ENCODE results near the gene NFIX. TPM values are rescaled to one million over a fixed set of nuclear protein-coding genes. Genes with fewer than 3 reads are reported as not detected.

The NFIX gene
- total and polyA plus RNA-seq, 2 experiments from 2014 or later = 0.06 to 0.14 TPM

GRCh38 chr19:12959481-12959880 is 35.8 kb upstream of the NFIX start:
- H3K79me2 ChIP-seq (replicated peaks; ENCODE audit: insufficient read depth) = peaks cover 30% of the 10 kb centered on the region
- Mint-ChIP-seq H3K4me3 (no peak overlapping the region), H3K4me1 (peaks cover 15% of the 10 kb centered on the region), H3K27ac (no peak overlapping the region), H3K36me3 (ENCODE audit: low read depth) (peaks cover 14% of the 10 kb centered on the region), H3K9me3 (no peaks in the 10 kb centered on the region; the same call in 2 of the 3 replicates), H3K27me3 (ENCODE audit: insufficient read depth, low read depth, poor library complexity) (peaks cover 11% of the 10 kb centered on the region)
- no peaks in the 10 kb centered on the region for H3K9me2 ChIP-seq (ENCODE audit: insufficient read depth)
- no peak overlapping the region for H3K27ac ChIP-seq (ENCODE audit: low read depth)
- no peaks in the 10 kb centered on the region for H3K27me3 ChIP-seq (ENCODE audit: insufficient read depth)
- ATAC-seq = no peak
- H3F3A ChIP-seq (replicated peaks; ENCODE audit: low read depth) = peaks cover 17% of the 10 kb centered on the region
- TF ChIP-seq NANOG (IDR thresholded peaks at IDR 0.05; ENCODE audit: borderline replicate concordance) (no peak), STAT1 (IDR thresholded peaks at IDR 0.05; ENCODE audit: unreplicated experiment) (no peak), CTCF (conservative IDR thresholded peaks at IDR 0.05; ENCODE audit: low read depth in 2 of 2) (no peak), ETS1 (IDR thresholded peaks at IDR 0.05) (no peak), ZNF114 (CRISPR knock-in tag; IDR thresholded peaks at IDR 0.05) (no peak), ZNF331 (CRISPR knock-in tag; IDR thresholded peaks at IDR 0.05; ENCODE audit: low read depth) (no peak), REST (IDR thresholded peaks at IDR 0.05; ENCODE audit: unreplicated experiment) (no peak), CREB1 (CRISPR knock-in tag; IDR thresholded peaks at IDR 0.05; ENCODE audit: low read depth) (no peak), JUNB (IDR thresholded peaks at IDR 0.05; ENCODE audit: unreplicated experiment) (no peak), EZH2phosphoT487 (IDR thresholded peaks at IDR 0.05; ENCODE audit: unreplicated experiment) (no peak), EZH2 (IDR thresholded peaks at IDR 0.05; ENCODE audit: low read depth, unreplicated experiment) (no peak), ZNF462 (CRISPR knock-in tag; IDR thresholded peaks at IDR 0.05) (no peak), POLR2AphosphoS5 (IDR thresholded peaks at IDR 0.05; ENCODE audit: low read depth) (no peak)
- no peak overlapping the region for H2AFZ ChIP-seq
- no peak for DNase-seq (ENCODE audit: low spot score)
- H3K4me1 ChIP-seq (ENCODE audit: insufficient read depth) = peaks cover 11% of the 10 kb centered on the region; the same call in 1 of the 2 replicates
- peaks cover 12% of the 10 kb centered on the region; the same call in 1 of the 2 replicates for H4K20me1 ChIP-seq (replicated peaks; ENCODE audit: insufficient read depth)
- peaks cover 5% of the 10 kb centered on the region; the same call in 1 of the 2 replicates for H3K36me3 ChIP-seq (ENCODE audit: insufficient read depth)
- H3K4me3 ChIP-seq = no peak overlapping the region
- H3K4me2 ChIP-seq = no peak overlapping the region

Measured in GM23338 (cell line).